IMR-90 (cell line): ENCODE measurements around the gene RAP2C.

Experiments used
- BHLHE40 ChIP-seq: fragments of 150-350 bp; IDR thresholded peaks from 2 replicates; pipeline ENCODE4 v1.6.1; 2016; ENCODE audit warnings: mild to moderate bottlenecking, low read depth, low read length
- CEBPB ChIP-seq: IDR thresholded peaks from 2 replicates; pipeline ENCODE4 v1.6.1; 2012; ENCODE audit warnings: low read depth, low read length, improper control_type of control experiment
- CHD1 ChIP-seq: IDR thresholded peaks from 2 replicates; pipeline ENCODE4 v1.6.1; 2012; ENCODE audit warnings: low read depth, low read length, improper control_type of control experiment
- FOS ChIP-seq: fragments of 150-350 bp; IDR thresholded peaks from 2 replicates; pipeline ENCODE4 v1.6.1; 2016; ENCODE audit warnings: low read depth, low read length
- MXI1 ChIP-seq: IDR thresholded peaks from 2 replicates; pipeline ENCODE4 v1.6.1; 2012; ENCODE audit warnings: low read depth, mild to moderate bottlenecking, low read length, moderate library complexity, borderline replicate concordance
- POLR2A ChIP-seq: IDR thresholded peaks from 2 replicates; pipeline ENCODE4 v1.6.1; 2012; ENCODE audit warnings: mild to moderate bottlenecking, low read depth, low read length
- RAD21 ChIP-seq: IDR thresholded peaks from 2 replicates; pipeline ENCODE4 v1.6.1; 2012; ENCODE audit warnings: low read length, improper control_type of control experiment
- RCOR1 ChIP-seq: IDR thresholded peaks from 2 replicates; pipeline ENCODE4 v1.6.1; 2012; ENCODE audit warnings: mild to moderate bottlenecking, low read length, improper control_type of control experiment; ENCODE audit not compliant: insufficient replicate concordance
- RFX5 ChIP-seq: IDR thresholded peaks from 2 replicates; pipeline ENCODE4 v1.8.0; 2012; ENCODE audit warnings: low read depth, mild to moderate bottlenecking, low read length, moderate library complexity
- SMC3 ChIP-seq: fragments of 150-350 bp; IDR thresholded peaks from 2 replicates; pipeline ENCODE4 v1.6.1; 2016; ENCODE audit warnings: low read depth, mild to moderate bottlenecking, antibody characterized with exemption, low read length, moderate library complexity
- TF ChIP-seq, protein P1 (sequence below): conservative IDR thresholded peaks from 2 replicates; pipeline ENCODE4 v1.5.1; 2012; ENCODE audit warnings: mild to moderate bottlenecking, low read depth, low read length, improper control_type of control experiment
- TF ChIP-seq, protein P2 (sequence below): fragments of 150-350 bp; IDR thresholded peaks from 2 replicates; pipeline ENCODE4 v1.6.1; 2016; ENCODE audit warnings: low read depth, mild to moderate bottlenecking, low read length, moderate library complexity, borderline replicate concordance
- TF ChIP-seq, protein P3 (sequence below): fragments of 150-350 bp; IDR thresholded peaks from 2 replicates; pipeline ENCODE4 v1.6.1; 2017; ENCODE audit warnings: mild to moderate bottlenecking, antibody characterized with exemption, low read length, low read depth

DNA sequence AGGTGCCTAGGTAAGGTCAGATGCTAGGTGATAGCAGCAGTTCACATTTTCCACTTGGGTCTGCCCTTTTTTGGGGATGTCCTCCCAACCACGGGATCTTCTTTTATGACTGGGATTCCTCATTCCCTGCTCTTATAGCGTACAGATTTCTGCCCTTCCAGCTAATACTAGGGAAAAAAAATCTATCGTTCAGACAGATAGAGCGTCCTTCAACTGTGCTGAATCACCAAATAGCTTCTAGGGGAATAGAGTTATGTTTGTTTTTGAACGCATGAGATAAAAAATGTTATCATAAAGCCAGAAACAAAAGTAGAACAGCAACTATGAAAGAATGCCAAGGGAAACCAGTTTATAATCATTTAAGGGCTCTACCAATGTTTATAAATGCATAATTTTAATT, 13.0 kb downstream of the RAP2C start:
- TF ChIP-seq, protein P1, sequence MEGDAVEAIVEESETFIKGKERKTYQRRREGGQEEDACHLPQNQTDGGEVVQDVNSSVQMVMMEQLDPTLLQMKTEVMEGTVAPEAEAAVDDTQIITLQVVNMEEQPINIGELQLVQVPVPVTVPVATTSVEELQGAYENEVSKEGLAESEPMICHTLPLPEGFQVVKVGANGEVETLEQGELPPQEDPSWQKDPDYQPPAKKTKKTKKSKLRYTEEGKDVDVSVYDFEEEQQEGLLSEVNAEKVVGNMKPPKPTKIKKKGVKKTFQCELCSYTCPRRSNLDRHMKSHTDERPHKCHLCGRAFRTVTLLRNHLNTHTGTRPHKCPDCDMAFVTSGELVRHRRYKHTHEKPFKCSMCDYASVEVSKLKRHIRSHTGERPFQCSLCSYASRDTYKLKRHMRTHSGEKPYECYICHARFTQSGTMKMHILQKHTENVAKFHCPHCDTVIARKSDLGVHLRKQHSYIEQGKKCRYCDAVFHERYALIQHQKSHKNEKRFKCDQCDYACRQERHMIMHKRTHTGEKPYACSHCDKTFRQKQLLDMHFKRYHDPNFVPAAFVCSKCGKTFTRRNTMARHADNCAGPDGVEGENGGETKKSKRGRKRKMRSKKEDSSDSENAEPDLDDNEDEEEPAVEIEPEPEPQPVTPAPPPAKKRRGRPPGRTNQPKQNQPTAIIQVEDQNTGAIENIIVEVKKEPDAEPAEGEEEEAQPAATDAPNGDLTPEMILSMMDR, result no peak
- TF ChIP-seq POLR2A (no peak), BHLHE40 (no peak), MXI1 (no peak), RFX5 (no peak), CHD1 (no peak), RCOR1 (no peak), CEBPB (no peak), SMC3 (no peak), RAD21 (no peak), FOS (no peak)
- TF ChIP-seq, protein P2, sequence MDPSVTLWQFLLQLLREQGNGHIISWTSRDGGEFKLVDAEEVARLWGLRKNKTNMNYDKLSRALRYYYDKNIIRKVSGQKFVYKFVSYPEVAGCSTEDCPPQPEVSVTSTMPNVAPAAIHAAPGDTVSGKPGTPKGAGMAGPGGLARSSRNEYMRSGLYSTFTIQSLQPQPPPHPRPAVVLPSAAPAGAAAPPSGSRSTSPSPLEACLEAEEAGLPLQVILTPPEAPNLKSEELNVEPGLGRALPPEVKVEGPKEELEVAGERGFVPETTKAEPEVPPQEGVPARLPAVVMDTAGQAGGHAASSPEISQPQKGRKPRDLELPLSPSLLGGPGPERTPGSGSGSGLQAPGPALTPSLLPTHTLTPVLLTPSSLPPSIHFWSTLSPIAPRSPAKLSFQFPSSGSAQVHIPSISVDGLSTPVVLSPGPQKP, result no peak
- TF ChIP-seq, protein P3, sequence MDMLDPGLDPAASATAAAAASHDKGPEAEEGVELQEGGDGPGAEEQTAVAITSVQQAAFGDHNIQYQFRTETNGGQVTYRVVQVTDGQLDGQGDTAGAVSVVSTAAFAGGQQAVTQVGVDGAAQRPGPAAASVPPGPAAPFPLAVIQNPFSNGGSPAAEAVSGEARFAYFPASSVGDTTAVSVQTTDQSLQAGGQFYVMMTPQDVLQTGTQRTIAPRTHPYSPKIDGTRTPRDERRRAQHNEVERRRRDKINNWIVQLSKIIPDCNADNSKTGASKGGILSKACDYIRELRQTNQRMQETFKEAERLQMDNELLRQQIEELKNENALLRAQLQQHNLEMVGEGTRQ, result no peak
